Loucy (cell line): ENCODE results near the gene ZBTB42.

Experiments
- CTCF ChIP-seq: fragments of 200-600 bp; sonication (generic); conservative IDR thresholded peaks from 2 replicates; pipeline ENCODE4 v1.5.1; 2014; ENCODE audit warnings: mild to moderate bottlenecking, antibody characterized with exemption, low read length
- EZH2phosphoT487 ChIP-seq: fragments of 200-600 bp; IDR thresholded peaks from 2 replicates; pipeline ENCODE4 v1.6.1; 2018; ENCODE audit warnings: antibody characterized with exemption, mild to moderate bottlenecking, moderate library complexity, borderline replicate concordance

- TF ChIP-seq EZH2phosphoT487 = no peak
- TF ChIP-seq CTCF = no peak
Measured at GRCh38 chr14:104775073-104775489, 25.8 kb upstream of the ZBTB42 start.
